HG03469 (cell line): Measurements from ENCODE around the gene CHMP6.

ENCODE experiments used
- ATAC-seq: cut with Tn5 transposase; IDR thresholded peaks from one replicate; pipeline ENCODE4 v1.9.1; 2021; ENCODE audit warnings: mild to moderate bottlenecking, moderate library complexity, moderate number of reproducible peaks; ENCODE audit not compliant: unreplicated experiment

Gene CHMP6

GRCh38 chr17:80970762-80971703 lies 20.6 kb upstream of the CHMP6 start:
- ATAC-seq, result no peak

- no peak for ATAC-seq
Measured at GRCh38 chr17:80971704-80972304, 19.8 kb upstream of the CHMP6 start.

- ATAC-seq, result no peak
Measured at GRCh38 chr17:80976701-80977100, 14.9 kb upstream of the CHMP6 start.

- ATAC-seq, result no peak
Measured at GRCh38 chr17:80977172-80977571, 14.5 kb upstream of the CHMP6 start.

GRCh38 chr17:80978499-80979497 lies 12.8 kb upstream of the CHMP6 start:
- ATAC-seq, result no peak

GRCh38 chr17:80979547-80980378 lies 11.9 kb upstream of the CHMP6 start:
- no peak for ATAC-seq

GRCh38 chr17:80980397-80981061 lies 11.1 kb upstream of the CHMP6 start:
- no peak for ATAC-seq

- ATAC-seq, result no peak
Measured at GRCh38 chr17:80981062-80981902, 10.4 kb upstream of the CHMP6 start.

GRCh38 chr17:80981929-80982425 lies 9.7 kb upstream of the CHMP6 start:
- no peak for ATAC-seq

- no peak for ATAC-seq
Measured at GRCh38 chr17:80982426-80982974, 9.1 kb upstream of the CHMP6 start.

- no peak for ATAC-seq
Measured at GRCh38 chr17:80983545-80983944, 8.1 kb upstream of the CHMP6 start.

GRCh38 chr17:80984749-80985148 lies 6.9 kb upstream of the CHMP6 start:
- no peak for ATAC-seq

GRCh38 chr17:80986046-80986445 lies 5.6 kb upstream of the CHMP6 start:
- no peak for ATAC-seq

- no peak for ATAC-seq
Measured at GRCh38 chr17:80986816-80987475, 4.7 kb upstream of the CHMP6 start.

- no peak for ATAC-seq
Measured at GRCh38 chr17:80987941-80988461, 3.6 kb upstream of the CHMP6 start.

- ATAC-seq, result no peak
Measured at GRCh38 chr17:80989586-80989913, 2.1 kb upstream of the CHMP6 start.

- ATAC-seq, result no peak
Measured at GRCh38 chr17:80990921-80991644, 558 bp upstream of the CHMP6 start.
